Right renal pelvis (tissue), 4 donors: ENCODE results near the gene LMBR1. TPM values are rescaled to one million over a fixed set of nuclear protein-coding genes. Genes with fewer than 3 reads are reported as not detected.
A peak's percentile ranks its signal among the peaks of the same experiment; 100 is the strongest.
"Not testable (repeated sequence)": the region's sequence is repeated elsewhere in the genome, so short reads cannot be mapped to it uniquely, and the experiment has no call there.

Experiments used
- DNase-seq, 4 donors: peaks; one replicate each; pipeline ENCODE4 v3.0.0-alpha.2; 2013; ENCODE audit warnings: low read depth in 4 of 4, low spot score in 3 of 4, missing footprints in 1 of 4
- polyA plus RNA-seq, 4 donors: library from polyadenylated mRNA; unstranded; fragments of 120-200 nt; gene quantifications; one replicate each; pipeline ENCODE4 v1.2.1, GENCODE V29; 2013; ENCODE audit not compliant: insufficient read length in 4 of 4

LMBR1 gene
- polyA plus RNA-seq, 4 donors = 44.2 to 56.2 (median 51.4) TPM

GRCh38 chr7:156666368-156667109, 226.4 kb downstream of the LMBR1 start:
- DNase-seq = no peak

DNA sequence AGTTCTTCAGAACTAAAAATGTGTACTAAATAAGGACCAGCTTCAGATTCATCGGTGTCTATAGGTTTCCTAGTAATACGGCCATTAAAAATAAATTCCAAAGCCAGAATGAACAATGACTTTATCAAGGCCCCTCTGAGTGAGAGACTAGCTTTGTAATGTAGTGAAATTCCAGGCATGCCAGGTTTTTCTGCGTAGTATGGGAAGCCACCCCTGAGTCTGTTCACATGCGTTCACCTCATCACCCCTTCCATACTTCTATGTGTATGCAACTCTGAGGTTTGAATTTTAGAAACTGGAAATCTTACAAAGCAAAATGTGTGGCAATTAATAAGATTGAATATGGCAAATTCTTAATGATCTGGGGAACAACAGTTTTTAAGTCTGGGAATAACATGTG, 227.9 kb downstream of the LMBR1 start:
- DNase-seq = no peak

GRCh38 chr7:156662277-156662676, 230.7 kb downstream of the LMBR1 start:
- no peak for DNase-seq

DNA sequence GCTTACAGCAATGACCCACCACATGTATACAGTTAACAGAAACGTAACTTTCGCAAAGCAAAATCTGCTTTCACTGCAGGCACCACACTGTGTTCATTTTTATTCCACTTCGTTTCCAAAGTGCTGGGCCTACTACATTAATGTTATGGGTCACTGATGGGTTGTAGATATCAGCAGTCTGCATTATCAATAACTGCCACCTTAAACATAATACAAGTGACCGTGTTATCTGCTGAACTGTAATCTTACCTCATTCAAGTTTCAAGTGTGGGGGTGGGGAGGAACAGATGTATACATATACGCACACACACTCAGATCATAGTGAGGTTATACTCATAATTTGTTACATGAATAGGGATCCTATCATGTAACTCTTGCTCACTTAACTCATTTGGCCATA, 231.3 kb downstream of the LMBR1 start:
- no peak for DNase-seq

- DNase-seq = no peak
Observed at GRCh38 chr7:156659961-156660360, 233.0 kb downstream of the LMBR1 start.

DNA sequence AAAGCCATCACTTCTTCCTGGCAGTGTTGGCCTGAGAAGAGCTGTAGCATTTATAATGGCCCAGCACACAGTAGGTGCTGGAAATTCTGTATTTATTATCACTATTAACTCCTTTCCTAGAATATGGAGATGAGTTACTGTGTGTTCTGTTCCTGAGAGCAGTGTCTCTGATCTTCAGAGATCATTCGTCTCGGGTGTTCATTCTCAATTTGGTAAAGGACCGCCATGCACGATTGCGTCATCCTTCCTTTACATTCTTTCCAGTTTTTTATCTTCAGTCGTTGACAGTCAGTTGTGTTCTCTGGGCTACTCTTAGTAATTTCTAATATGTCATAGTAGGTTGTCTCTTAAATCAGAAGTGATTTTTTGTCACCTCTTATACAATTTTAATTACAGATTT, 233.8 kb downstream of the LMBR1 start:
- DNase-seq = no peak

DNA sequence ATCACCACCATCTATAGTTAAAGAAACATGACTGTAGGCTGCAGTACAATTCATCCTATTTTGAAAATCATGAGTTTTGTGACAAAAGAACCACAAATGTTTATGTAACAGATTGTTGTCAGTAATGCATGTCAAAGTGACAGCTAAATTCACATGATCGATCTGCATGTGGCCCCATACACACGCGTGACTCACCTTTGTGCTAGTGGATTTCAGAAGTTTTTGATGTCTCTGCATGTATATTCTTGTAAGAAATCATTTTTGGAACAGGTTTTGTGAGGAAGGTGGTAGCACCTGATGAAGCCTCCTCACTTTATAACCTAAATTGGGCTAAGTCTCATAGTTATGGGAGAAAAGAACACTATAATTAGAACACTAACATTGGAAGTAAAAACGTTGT, 235.3 kb downstream of the LMBR1 start:
- no peak for DNase-seq

DNA sequence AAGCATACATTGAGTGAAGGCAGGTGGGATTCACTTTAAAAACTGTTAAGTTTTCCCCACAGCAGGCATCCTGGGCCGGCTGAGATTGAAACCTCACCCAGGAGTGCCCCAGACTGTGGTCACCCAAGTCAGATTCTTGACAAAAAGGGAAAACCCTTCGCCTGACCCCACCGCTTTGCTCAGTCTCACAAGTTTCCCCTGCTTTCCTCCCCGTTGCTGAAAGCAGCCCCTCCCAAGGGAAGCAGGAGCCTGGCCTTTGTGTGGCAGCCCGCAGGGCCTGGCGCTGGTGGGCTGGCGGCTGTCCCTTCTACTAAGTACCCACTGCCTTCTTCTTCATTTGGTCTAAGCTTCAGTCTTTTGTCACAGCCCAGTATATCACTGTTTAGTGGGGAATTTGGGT, 236.4 kb downstream of the LMBR1 start:
- DNase-seq = no peak

GRCh38 chr7:156655983-156656382, 237.0 kb downstream of the LMBR1 start:
- no peak for DNase-seq

GRCh38 chr7:156655251-156655650, 237.7 kb downstream of the LMBR1 start:
- no peak for DNase-seq

- no peak for DNase-seq
Observed at GRCh38 chr7:156654511-156655234, 238.3 kb downstream of the LMBR1 start.

- no peak for DNase-seq
Observed at GRCh38 chr7:156652886-156653568, 240.0 kb downstream of the LMBR1 start.

DNA sequence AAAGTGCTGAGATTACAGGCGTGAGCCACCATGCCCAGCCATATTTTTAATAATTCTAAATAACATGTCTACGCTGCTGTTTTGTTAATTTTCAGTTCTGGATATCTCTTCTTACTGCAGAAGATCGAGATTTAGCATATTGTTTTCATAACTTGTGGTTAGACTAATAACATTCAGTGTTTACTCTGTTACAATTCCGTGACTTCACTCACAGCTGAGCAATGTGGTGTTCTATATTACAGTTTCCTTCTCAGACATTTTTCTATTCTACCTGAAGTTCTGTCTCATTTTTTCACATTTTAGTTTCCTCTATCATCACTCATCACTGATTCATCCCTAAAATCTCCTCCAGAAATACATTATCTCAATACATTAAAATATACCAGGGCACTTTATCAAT, 241.5 kb downstream of the LMBR1 start:
- DNase-seq = no peak

DNA sequence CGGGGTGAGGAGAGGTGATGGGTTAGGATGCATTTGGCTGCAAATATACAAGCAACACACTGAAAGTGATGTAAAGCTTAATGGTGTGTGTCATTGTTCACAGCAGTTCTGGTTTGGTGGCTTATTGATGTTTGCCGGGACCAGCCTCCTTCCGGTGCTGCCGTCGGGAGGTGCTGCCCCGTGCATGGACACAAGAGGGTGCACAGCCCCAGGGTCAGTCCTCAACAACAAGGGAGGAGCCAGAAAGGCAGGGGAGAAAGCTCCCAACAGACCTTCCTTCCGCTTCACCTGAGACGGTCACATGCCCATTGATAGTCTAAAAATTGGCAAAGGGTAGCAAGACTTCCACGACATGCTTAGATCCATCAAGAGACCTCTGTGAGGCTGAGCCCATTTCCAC, 242.9 kb downstream of the LMBR1 start:
- DNase-seq = no peak

DNA sequence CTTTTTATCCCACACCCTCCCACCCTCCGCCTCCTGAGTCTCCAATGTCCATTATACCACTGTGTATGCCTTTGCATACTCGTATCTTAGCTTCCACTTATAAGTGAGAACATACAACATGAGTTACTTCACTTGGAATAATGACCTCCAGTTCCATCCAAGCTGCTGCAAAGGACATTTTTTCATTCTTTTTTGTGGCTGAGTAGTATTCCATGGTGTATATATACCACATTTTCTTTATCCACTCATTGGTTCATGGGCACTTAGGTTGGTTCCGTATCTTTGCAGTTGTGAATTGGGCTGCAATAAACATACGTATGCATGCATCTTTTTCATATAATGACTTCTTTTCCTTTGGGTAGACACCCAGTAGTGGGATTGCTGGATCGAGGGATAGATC, 245.7 kb downstream of the LMBR1 start:
- not testable (repeated sequence) for DNase-seq

- no peak for DNase-seq
Observed at GRCh38 chr7:156642306-156643045, 250.5 kb downstream of the LMBR1 start.

- DNase-seq = no peak
Observed at GRCh38 chr7:156640949-156641485, 252.0 kb downstream of the LMBR1 start.

GRCh38 chr7:156640257-156640948, 252.6 kb downstream of the LMBR1 start, which contains the start of gene RNF32:
TSS of gene RNF32 (plus strand) at chr7:156640774. CDS start at chr7:156643878, 3,104 bp downstream.
- DNase-seq = peak; percentile 80 to 89 (median 84)

GRCh38 chr7:156639426-156640256, 253.3 kb downstream of the LMBR1 start:
- DNase-seq = no peak
